GM18526 (cell line): Measurements from ENCODE around the gene GPR107.

Experiments
- POLR2A ChIP-seq: IDR thresholded peaks from 3 replicates; pipeline ENCODE4 v1.6.1; 2011; ENCODE audit not compliant: insufficient read length; ENCODE audit errors: extremely low read depth

The GPR107 gene

DNA sequence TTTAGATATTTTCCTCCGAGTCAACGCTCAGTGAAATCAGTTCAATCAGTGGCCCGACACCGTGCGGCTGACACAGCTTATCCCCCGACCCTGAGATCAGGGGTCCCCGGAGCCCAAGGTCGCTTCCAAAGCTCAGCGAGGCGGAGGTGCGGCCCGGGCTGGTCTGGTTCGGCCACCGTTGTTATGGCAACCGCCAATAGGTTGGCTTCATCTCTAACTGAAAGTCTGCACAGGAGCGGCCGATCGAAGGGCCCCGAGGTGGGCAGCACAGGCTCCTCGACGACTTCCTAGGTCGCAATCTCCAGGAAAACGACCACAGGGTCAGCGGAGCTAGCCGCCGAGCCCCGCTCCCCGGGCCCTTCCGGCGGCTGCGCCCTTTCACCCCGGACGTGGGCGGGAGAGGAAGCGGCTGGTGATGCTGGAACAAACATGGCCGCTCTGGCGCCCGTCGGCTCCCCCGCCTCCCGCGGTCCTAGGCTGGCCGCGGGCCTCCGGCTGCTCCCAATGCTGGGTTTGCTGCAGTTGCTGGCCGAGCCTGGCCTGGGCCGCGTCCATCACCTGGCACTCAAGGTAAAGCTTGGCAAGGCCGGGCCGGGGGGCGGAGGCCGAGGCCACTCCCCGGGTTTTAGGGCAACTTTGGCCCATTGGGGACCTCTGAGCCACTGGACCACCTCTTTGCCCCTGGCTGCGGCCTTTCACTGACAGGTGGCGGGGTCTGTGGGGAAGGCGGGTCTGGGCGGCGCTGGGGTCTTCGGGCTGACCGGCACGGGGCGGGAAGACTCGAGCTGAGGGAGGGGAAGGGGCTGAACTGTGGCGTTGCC lies at the start of gene GPR107:
Gene GPR107 (plus strand): TSS at position 403 of the 821 bp plus-strand sequence. CDS start 27 bp downstream, at position 430.
- peak; percentile 82 for TF ChIP-seq POLR2A

DNA sequence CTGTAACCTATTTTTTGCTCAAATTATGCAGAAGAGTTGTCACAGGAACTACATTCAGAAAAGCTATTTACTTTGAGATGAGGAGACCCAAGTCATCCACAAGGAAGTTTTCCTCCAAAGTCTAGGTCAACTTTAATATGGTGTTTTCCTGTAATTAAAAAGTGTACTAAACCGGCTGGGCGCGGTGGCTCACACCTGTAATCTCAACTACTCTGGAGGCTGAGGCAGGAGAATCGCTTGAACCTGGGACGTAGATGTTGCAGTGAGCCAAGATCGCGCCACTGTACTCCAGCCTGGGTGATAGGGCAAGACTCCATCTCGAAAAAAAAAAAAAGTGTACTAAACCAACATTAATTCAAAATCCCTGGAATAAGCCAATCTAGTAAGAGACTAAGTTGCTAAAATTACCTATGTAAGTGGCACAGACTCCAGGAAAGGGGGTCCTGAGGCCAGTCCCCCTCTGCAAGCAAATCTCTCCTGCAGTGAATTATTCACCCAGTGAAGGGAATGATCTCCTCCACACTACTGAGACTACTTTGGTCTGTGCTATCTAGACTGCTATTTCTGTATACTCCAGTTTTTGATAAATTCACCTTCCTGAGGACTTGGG lies 49.7 kb upstream of the GPR107 start:
- TF ChIP-seq POLR2A, result no peak

DNA sequence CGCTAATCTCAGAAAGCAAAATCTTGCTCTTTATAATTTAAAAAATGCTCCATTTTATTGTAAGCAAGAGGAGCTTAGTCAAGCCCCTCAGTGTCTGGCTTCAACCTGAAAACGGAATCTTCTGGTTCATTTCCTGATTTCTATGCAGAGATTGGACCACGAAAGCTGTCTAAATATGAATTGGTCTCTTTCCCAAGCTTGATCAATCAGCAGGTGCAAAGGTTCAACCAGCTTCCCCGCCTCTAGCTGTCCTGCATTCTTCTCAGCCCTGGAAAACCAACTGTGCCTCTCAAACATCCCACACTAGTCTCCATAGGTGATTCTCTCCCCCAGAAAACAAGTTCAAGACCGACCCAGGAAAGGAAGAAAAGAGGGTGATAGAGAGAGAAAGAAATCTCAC lies 45.2 kb upstream of the GPR107 start:
- TF ChIP-seq POLR2A, result no peak

DNA sequence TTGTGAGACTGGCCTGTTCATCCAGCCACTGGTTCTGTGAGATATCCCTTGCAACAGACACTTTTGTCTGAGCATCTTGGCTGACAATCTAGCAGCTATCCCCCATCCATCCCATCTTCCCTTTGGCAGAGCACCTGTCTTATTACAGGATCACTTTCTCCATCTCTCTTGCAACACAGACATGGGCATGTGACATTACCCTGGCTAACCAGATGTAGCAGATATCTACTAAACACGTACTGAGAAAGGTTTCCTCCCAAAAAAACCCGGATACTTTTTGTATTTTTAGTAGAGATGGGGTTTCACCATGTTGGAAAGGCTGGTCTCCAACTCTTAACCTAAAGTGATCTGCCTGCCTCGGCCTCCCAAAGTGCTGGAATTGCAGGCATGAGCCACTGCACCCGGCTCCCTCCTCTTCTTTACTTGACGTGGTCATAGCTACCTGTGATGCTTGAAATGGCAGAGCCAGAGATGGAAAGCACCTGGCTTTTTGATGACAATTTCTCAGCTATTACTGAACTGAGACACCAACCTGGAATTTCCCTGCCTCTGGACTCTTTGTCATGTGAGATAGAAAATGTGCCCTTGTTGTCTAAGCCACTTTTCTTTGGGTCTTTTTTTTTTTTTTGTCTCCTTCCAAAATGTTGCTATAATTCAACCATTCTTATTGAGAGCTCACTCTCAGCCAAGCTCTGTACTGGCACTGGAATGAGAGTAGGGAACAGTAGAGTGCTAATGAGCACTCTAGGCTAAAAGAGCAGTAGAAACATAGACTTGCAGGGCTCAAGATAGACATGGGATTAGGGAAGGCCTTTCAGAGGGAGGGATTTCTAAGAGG lies 43.3 kb upstream of the GPR107 start:
- TF ChIP-seq POLR2A, result no peak

DNA sequence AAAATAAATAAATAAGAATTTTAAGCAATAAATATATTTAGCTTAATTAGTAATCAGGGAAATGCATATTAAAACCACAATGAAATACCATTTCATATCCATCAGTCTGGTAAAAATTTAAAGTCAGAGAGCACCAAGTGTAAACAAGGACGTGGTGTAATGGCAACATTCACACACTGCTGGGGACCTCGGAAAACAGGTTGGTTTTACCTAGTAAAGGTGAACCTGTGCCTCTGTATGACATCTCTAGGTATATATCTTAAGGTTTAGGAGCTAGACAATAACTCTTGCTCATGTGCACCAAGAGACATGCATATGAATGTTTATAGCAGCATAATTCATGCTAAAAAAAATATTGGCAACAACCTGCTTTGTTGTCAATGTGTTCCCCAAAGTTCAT lies 40.4 kb upstream of the GPR107 start:
- TF ChIP-seq POLR2A, result no peak

DNA sequence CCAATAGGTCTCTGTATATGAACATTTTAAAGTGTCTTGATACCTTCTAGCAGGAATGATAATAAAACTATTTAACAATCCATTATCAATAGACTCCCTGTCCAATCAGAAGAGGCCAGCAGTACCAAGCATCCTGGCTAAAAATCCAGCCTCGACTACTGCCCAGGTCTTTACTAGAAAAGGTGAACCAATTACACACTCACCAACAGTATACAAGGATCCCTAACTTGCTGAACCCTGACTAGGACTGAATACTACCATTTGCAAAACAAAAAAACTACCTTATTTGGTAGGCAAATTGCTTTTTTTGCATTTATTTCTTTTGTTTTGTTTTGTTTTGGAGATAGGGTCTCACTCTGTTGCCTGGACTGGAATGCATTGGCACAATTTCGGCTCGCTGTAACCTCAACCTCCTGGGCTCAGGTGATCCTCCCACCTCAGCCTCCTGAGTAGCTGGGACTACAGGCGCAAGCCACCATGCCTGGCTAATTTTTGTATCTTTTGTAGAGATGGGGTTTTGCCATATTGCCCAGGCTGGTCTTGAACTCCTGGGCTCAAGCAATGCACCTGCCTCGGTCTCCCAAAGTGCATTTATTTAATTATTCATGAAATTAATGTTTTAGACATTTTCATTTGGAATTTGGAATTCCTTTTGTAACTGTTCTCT lies 38.2 kb upstream of the GPR107 start:
- no peak for TF ChIP-seq POLR2A

DNA sequence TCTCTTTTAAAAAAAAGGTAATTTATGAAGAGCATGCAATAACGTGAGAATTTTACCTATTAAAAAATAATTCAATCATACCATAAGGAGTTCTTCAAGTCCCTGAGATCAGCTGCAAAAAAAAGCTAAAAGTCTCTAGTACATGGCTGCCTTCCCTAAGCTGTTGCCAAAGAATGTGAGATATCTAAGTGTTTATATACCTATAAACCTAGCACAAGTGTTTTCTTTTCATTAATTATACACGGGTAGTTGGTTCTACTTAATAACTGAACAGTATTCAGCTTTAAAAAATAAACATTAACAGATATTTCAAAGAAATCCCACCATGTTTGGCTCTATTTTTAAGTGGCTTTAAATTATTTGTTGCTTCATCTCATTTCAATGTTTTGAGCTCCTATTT lies 36.6 kb upstream of the GPR107 start:
- TF ChIP-seq POLR2A, result no peak

DNA sequence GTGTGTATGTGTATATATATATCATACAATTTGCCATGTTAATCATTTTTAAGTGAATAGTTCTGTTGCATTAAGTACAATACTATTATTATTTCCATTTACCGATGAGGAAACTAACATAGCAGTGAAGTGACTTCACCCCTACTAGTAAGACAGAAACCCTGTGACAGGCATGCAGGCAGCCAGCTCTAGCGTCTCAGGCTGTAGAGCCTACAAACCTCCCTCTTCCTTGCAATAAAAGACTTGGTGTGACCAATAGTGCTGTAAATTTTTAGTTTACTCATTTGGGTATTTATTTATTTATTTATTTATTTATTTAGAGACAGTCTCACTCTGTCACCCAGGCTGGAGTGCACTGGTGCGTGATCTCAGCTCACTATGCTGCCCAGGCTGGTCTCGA lies 35.4 kb upstream of the GPR107 start:
- TF ChIP-seq POLR2A, result no peak

DNA sequence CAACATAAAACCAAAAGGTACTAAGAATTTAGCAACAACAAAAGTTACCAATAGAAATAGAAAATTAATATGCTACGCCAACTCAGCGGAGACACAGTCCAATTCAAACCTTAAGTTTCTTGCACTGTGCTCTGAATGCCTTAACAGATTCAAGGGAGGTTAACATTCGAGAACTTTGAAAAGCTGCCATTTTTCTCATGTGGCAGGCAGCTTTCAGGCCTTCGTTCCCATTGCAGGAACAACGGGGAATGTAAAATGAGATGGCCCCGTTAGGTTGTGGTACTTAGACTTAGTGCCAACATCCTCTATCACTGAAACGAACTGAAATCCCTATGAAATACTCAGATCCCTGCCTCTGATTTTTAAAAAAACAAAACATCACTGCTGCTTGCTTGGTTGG lies 33.1 kb upstream of the GPR107 start:
- TF ChIP-seq POLR2A, result no peak

DNA sequence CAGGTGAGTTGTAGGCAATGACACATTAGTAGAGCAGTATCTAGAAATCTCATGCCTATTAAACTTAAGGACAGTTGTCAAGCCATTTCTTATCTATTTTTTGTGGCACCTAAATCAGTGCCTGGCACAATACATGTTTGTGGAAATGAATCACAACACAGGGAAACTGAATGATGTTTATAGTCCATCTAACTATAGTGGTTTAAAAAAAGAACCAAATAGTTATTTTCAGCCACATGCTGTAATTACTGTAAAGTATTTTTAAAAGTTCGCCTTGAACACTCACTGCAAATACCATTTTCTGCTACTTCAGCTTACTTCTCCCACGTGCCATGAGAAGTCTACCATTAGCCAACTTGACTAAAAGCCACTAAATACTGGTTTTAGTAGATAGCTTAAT lies 32.6 kb upstream of the GPR107 start:
- TF ChIP-seq POLR2A, result no peak

DNA sequence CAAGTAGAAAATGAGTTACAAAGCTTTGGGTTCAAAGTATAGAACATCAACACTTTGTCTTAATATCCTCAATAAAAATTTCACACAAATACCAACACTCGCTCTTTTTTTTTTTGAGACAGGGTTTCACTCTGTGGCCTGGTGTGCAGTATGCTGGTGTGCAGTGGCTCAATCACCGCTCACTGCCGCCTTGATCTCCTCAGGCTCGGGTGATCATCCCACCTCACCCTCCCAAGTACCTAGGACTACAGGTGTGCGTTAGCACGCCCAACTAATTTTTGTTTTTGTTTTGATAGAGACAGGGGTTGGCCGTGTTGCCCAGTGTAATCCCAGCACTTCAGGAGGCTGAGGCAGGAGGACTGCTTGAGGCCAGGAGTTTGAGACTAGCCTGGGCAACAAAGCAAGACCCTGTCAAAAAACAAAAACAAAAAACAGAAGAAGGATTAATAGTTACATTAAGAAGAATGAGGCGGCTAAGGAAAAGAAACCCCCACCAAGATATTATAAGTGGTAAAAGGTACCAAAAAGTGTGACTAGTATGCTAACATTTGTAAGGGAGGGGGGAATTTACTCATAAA lies 31.1 kb upstream of the GPR107 start:
- peak; percentile 3 for TF ChIP-seq POLR2A

DNA sequence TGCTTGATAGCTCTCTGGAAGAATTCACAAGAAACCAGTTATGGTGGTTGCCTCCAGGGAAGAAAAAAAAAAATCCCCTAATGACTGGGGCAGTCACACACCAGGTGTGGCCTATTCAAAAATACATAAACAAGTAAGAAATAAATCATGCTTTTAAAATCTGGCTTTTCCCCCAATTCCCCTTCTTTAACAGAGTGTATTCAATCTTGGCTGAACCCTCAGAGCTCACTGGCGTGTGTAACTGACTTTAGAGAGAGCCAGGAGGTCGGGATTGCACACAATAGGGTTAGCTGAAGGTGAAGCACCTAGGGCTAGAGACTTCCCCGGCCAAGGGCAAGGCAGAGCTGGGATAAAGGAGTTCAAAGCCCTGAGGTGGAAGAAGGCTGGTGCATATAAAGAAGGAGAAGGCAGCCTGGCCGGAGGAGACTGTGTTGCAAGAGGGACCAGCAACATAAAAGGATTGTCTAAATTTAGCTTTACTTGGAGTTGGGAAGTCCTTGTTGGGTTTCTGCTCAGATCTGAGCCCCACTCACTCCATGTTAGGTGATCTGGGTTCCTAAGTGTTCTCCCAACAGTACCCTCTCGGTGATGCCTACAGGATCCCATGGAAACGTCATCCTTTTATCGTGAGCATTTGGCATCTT lies 30.4 kb upstream of the GPR107 start:
- peak; percentile 32 for TF ChIP-seq POLR2A

DNA sequence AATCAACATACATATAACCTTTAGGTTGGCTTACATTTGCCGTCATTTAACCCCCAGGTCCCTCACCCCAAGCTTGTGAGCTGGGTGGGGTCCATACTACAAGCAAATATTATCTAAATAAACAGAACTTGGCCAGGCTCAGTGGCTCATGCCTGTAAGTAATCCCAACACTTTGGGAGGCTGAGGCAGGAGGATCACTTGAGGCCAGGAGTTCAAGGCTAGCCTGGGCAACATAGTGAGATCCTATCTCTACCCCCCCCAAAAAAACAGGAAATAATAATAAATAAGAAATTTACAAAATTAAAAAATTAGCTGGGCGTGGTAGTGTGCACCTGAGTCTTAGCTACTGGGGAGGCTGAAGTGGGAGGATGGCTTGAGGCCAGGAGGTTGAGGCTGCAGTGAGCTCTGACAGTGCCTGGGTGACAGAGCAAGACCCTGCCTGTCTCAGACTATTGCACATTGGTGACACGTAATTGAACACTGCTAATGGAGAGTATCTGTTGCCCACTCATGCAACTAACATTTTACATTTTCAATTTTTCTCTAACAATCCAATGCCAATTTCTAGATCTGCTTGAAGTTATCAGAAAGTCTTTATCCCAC lies 29.6 kb upstream of the GPR107 start:
- TF ChIP-seq POLR2A, result peak; percentile 4

DNA sequence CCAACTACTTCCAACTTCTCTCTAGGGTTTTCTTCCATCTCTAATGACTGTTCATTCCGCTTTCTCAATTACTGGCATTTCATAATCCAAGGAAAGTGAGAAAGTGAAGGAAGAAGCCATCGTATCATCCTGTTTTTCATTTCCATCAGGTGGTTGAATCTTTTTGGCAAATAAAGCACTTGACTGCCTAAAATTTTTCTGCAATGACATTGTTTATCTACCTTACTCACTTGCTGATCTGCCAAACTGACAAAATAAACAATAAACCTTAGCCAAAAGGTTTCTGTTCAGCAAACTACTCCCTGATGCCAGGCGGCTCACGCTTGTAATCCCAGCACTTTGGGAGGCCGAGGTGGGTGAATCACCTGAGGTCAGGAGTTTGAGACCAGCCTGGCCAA lies 29.1 kb upstream of the GPR107 start:
- no peak for TF ChIP-seq POLR2A

DNA sequence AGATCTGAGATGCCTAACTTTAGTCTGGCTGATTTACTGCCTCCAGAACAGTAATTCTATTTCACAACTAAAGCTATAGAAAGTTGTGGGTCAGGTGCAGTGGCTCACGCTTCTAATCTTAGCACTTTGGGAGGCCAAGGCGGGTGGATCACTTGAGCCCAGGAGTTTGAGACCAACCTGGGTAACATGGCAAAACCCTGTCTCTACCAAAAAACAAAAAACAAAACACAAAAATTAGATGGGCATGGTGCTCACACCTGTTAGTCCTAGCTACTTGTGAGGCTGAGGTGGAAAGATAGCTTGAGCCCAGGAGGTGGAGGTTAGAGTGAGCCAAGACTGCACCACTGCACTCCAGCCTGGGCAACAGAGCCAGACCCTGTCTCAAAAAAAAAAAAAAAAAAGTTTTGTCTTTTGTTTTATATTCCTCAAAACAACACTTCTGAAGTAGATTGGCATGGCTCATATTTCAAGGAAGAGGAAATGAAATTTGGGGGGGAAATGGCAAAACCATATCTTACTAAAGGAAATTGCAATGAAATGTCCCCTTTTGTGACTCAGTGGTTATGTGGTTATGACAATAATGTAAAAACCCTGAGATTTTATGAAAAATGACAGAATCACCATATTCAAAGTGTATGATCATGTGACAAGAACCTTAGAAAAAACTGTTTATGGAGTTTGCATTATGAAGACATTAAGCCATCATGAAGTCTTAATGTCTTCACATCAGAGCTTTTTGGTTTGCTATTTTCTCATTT lies 26.9 kb upstream of the GPR107 start:
- TF ChIP-seq POLR2A, result no peak
